Common myeloid progenitor, CD34-positive (primary cell): ENCODE measurements around the gene SEPTIN10.
"Not testable (repeated sequence)": the region's sequence is repeated elsewhere in the genome, so short reads cannot be mapped to it uniquely, and the experiment has no call there.

Experiments used
- CTCF ChIA-PET: fragments of 350-600 bp; sonication (Branson Sonifier 250); formaldehyde crosslinking; loops from one replicate; lab custom pipeline; 2021; ENCODE audit warnings: antibody characterized with exemption; lab: Charles Lee
- POLR2A ChIA-PET: fragments of 350-600 bp; sonication (Branson Sonifier 250); formaldehyde crosslinking; loops from one replicate; lab custom pipeline; 2021; ENCODE audit warnings: antibody characterized with exemption; lab: Charles Lee
- DNase-seq, 3 donors: peaks; one replicate each; pipeline versions ENCODE4 v3.0.0 to v3.0.0-alpha.2; 2013
- H3K27ac ChIP-seq, 2 experiments: 1 replicate in 1 of 2; 2 replicates in 1 of 2; pipeline ENCODE4 v1.7.0; 2013; ENCODE audit warnings: inconsistent platforms in 2 of 2, low read length in 2 of 2, mild to moderate bottlenecking in 2 of 2, low read depth in 1 of 2, moderate library complexity in 1 of 2; ENCODE audit not compliant: severe bottlenecking in 2 of 2, insufficient read depth in 1 of 2, poor library complexity in 1 of 2
- H3K27me3 ChIP-seq, 5 experiments: replicated peaks in 2 of 5; 1 replicate in 3 of 5; 2 replicates in 2 of 5; pipeline versions ENCODE4 v1.6.1 to v1.7.0; 2013; ENCODE audit warnings: low read length in 4 of 5, mild to moderate bottlenecking in 2 of 5, moderate library complexity in 2 of 5, inconsistent platforms in 1 of 5; ENCODE audit not compliant: insufficient read depth in 5 of 5, control insufficient read depth in 4 of 5
- H3K36me3 ChIP-seq, 4 experiments: 1 replicate in 2 of 4; 2 replicates in 2 of 4; pipeline versions ENCODE4 v1.6.1 to v1.7.0; 2013; ENCODE audit warnings: low read length in 3 of 4, control low read depth in 1 of 4, mild to moderate bottlenecking in 1 of 4; ENCODE audit not compliant: control insufficient read depth in 4 of 4, insufficient read depth in 4 of 4
- H3K4me1 ChIP-seq, 4 experiments: 1 replicate in 3 of 4; 2 replicates in 1 of 4; pipeline versions ENCODE4 v1.6.1 to v1.7.1; 2013; ENCODE audit warnings: low read length in 3 of 4, mild to moderate bottlenecking in 3 of 4, control low read depth in 1 of 4, inconsistent platforms in 1 of 4, moderate library complexity in 1 of 4; ENCODE audit not compliant: control insufficient read depth in 4 of 4, insufficient read depth in 4 of 4; ENCODE audit errors: control extremely low read depth in 1 of 4
- H3K4me3 ChIP-seq, 7 experiments: 1 replicate in 4 of 7; 2 replicates in 3 of 7; pipeline versions ENCODE4 v1.5.1 to v1.7.0; 2013; ENCODE audit warnings: mild to moderate bottlenecking in 7 of 7, low read length in 6 of 7, moderate library complexity in 6 of 7, inconsistent platforms in 2 of 7, low read depth in 2 of 7, control low read depth in 1 of 7; ENCODE audit not compliant: insufficient read depth in 4 of 7, control insufficient read depth in 1 of 7; ENCODE audit errors: extremely low read depth in 1 of 7
- H3K9me3 ChIP-seq, 5 experiments: 1 replicate in 4 of 5; 2 replicates in 1 of 5; pipeline versions ENCODE4 v1.6.1 to v1.7.1; 2013; ENCODE audit warnings: low read length in 4 of 5, mild to moderate bottlenecking in 2 of 5, inconsistent platforms in 1 of 5, low read depth in 1 of 5, moderate library complexity in 1 of 5; ENCODE audit not compliant: control insufficient read depth in 4 of 5, insufficient read depth in 2 of 5; ENCODE audit errors: control extremely low read depth in 1 of 5
- whole genome bisulfite sequencing: methylation state at CpG from one replicate; pipeline ENCODE4 v1.1.5; 2013; ENCODE audit not compliant: insufficient coverage; 5-methylcytosine and 5-hydroxymethylcytosine counted together

SEPTIN10 gene

GRCh38 chr2:109538546-109538945 is 75.2 kb downstream of the SEPTIN10 start:
- H3K27me3 ChIP-seq: peaks cover 0 to 3% (median 0%) of the 10 kb centered on the region in 5 experiments
- ChIA-PET POLR2A (no interaction called here), CTCF (no interaction called here)
- no peaks in the 10 kb centered on the region for H3K9me3 ChIP-seq
- DNase-seq: no peak
- H3K27ac ChIP-seq: no peak overlapping the region
- H3K36me3 ChIP-seq: no peaks in the 10 kb centered on the region
- H3K4me1 ChIP-seq: no peaks in the 10 kb centered on the region
- no peak overlapping the region for H3K4me3 ChIP-seq
- 93% methylated on average over 7 of the region's 8 CpGs for WGBS

GRCh38 chr2:109537565-109538222 is 76.1 kb downstream of the SEPTIN10 start:
- Histone ChIP-seq H3K27ac (no peak overlapping the region), H3K36me3 (no peaks in the 10 kb centered on the region), H3K27me3 (peaks cover 0 to 7% (median 0%) of the 10 kb centered on the region in 5 experiments), H3K4me3 (no peak overlapping the region), H3K4me1 (no peaks in the 10 kb centered on the region), H3K9me3 (no peaks in the 10 kb centered on the region)
- whole genome bisulfite sequencing: 91% methylated on average over 7 of the region's 10 CpGs
- DNase-seq: no peak
- CTCF ChIA-PET: interaction anchor here (2.6 kb wide), 1 partner anchor 8 kb away, joined by 5 read pairs; no protein-coding TSS in a partner anchor
- POLR2A ChIA-PET: no interaction called here

- H3K27ac ChIP-seq, POLR2A ChIA-PET, DNase-seq, H3K4me3 ChIP-seq, H3K4me1 ChIP-seq, H3K9me3 ChIP-seq, H3K27me3 ChIP-seq, H3K36me3 ChIP-seq: not testable (repeated sequence)
- CTCF ChIA-PET: interaction anchor here (2.6 kb wide), 1 partner anchor 10 kb away, joined by 5 read pairs; no protein-coding TSS in a partner anchor
- 73% methylated on average over 3 of the region's 3 CpGs for WGBS
Observed at GRCh38 chr2:109536556-109536955, 77.2 kb downstream of the SEPTIN10 start.

GRCh38 chr2:109535217-109535946 is 78.4 kb downstream of the SEPTIN10 start:
- Histone ChIP-seq H3K4me3 (no peak overlapping the region), H3K27me3 (peaks cover 0 to 14% (median 0%) of the 10 kb centered on the region in 5 experiments), H3K4me1 (no peaks in the 10 kb centered on the region), H3K36me3 (no peaks in the 10 kb centered on the region), H3K9me3 (no peaks in the 10 kb centered on the region), H3K27ac (no peak overlapping the region)
- ChIA-PET CTCF (interaction anchor here (0.6 to 2.6 kb wide), 2 partner anchors 11 kb away, joined by 3 to 5 read pairs; no protein-coding TSS in a partner anchor), POLR2A (no interaction called here)
- no peak for DNase-seq
- 93% methylated on average over 6 of the region's 6 CpGs for WGBS

GRCh38 chr2:109533823-109534222 is 79.9 kb downstream of the SEPTIN10 start:
- no peaks in the 10 kb centered on the region for H3K36me3 ChIP-seq
- ChIA-PET POLR2A (no interaction called here), CTCF (no interaction called here)
- H3K4me3 ChIP-seq: no peak overlapping the region
- DNase-seq: no peak
- WGBS: 97% methylated on average over 6 of the region's 7 CpGs
- H3K27ac ChIP-seq: no peak overlapping the region
- no peaks in the 10 kb centered on the region for H3K9me3 ChIP-seq
- H3K4me1 ChIP-seq: no peaks in the 10 kb centered on the region
- peaks cover 0 to 16% (median 0%) of the 10 kb centered on the region in 5 experiments for H3K27me3 ChIP-seq

GRCh38 chr2:109532728-109533076 is 81.1 kb downstream of the SEPTIN10 start:
- Histone ChIP-seq H3K4me1 (no peaks in the 10 kb centered on the region), H3K36me3 (no peaks in the 10 kb centered on the region), H3K9me3 (no peaks in the 10 kb centered on the region), H3K27ac (no peak overlapping the region), H3K4me3 (no peak overlapping the region), H3K27me3 (peaks cover 0 to 13% (median 0%) of the 10 kb centered on the region in 5 experiments)
- CTCF ChIA-PET: interaction anchor here (1.0 to 2.5 kb wide), 3 partner anchors 13 to 23 kb away, joined by 3 to 6 read pairs (median 3); no protein-coding TSS in a partner anchor
- DNase-seq: no peak
- 98% methylated on average over 4 of the region's 5 CpGs for WGBS
- POLR2A ChIA-PET: no interaction called here
